ENCODE data around the gene CD44. TPM values are rescaled to one million over a fixed set of nuclear protein-coding genes. Genes with fewer than 3 reads are reported as not detected.

Gene CD44
- total and polyA plus RNA-seq, 12 donors = 7.0 to 104 (median 25.2) TPM

GRCh38 chr11:35131886-35132285 lies 7.1 kb upstream of the CD44 start:
- Histone ChIP-seq H3K4me3 (no peak overlapping the region), H3K36me3 (no peaks in the 10 kb centered on the region), H3K4me1 (peaks cover 0 to 7% (median 0%) of the 10 kb centered on the region in 9 donors), H3K9me3 (no peaks in the 10 kb centered on the region), H3K27me3 (no peaks in the 10 kb centered on the region), H3K27ac (no peak overlapping the region)
- 85 to 87% methylated on average over 4 of the region's 4 CpGs for WGBS, 2 donors
- ATAC-seq = no peak
- intact Hi-C loops (cut with DNase I) = loop anchor here in 2 of 10 donors (10.0 kb wide), 1 partner anchor 47 kb away; no protein-coding TSS in a partner anchor
- DNase-seq = no peak
- TF ChIP-seq CTCF (IDR thresholded peaks at IDR 0.05) = no peak

GRCh38 chr11:35133656-35134055 lies 5.3 kb upstream of the CD44 start:
- TF ChIP-seq CTCF (IDR thresholded peaks at IDR 0.05) = no peak
- no peaks in the 10 kb centered on the region for H3K9me3 ChIP-seq
- 92 to 100% methylated on average over 1 of the region's 1 CpG for WGBS, 2 donors
- H3K27me3 ChIP-seq = no peaks in the 10 kb centered on the region
- ATAC-seq = no peak
- intact Hi-C loops (cut with DNase I) = loop anchor here in 2 of 10 donors (10.0 kb wide), 1 partner anchor 49 kb away; no protein-coding TSS in a partner anchor
- no peak for DNase-seq
- no peak overlapping the region for H3K4me3 ChIP-seq
- H3K4me1 ChIP-seq = peaks cover 0 to 19% (median 5%) of the 10 kb centered on the region in 9 donors
- H3K36me3 ChIP-seq = no peaks in the 10 kb centered on the region
- no peak overlapping the region for H3K27ac ChIP-seq

GRCh38 chr11:35134403-35135148 lies 4.4 kb upstream of the CD44 start:
- intact Hi-C loops (cut with DNase I) = loop anchor here in 2 of 10 donors (10.0 kb wide), 1 partner anchor 50 kb away; no protein-coding TSS in a partner anchor
- no peak overlapping the region for H3K4me3 ChIP-seq
- H3K27ac ChIP-seq = no peak overlapping the region
- no peak for TF ChIP-seq CTCF (IDR thresholded peaks at IDR 0.05)
- peaks cover 0 to 22% (median 8%) of the 10 kb centered on the region in 9 donors for H3K4me1 ChIP-seq
- H3K27me3 ChIP-seq = no peaks in the 10 kb centered on the region
- WGBS, 2 donors = 81 to 85% methylated on average over 4 of the region's 4 CpGs
- DNase-seq = no peak
- ATAC-seq = no peak
- H3K36me3 ChIP-seq = no peaks in the 10 kb centered on the region
- H3K9me3 ChIP-seq = no peaks in the 10 kb centered on the region

GRCh38 chr11:35135222-35135621 lies 3.7 kb upstream of the CD44 start:
- WGBS, 2 donors = 59 to 64% methylated on average over 3 of the region's 3 CpGs
- DNase-seq (no peak), ATAC-seq (peak in 1 of 8 donors; percentile 12)
- Histone ChIP-seq H3K27ac (no peak overlapping the region), H3K27me3 (no peaks in the 10 kb centered on the region), H3K9me3 (no peaks in the 10 kb centered on the region), H3K4me3 (no peak overlapping the region), H3K4me1 (peaks cover 0 to 26% (median 8%) of the 10 kb centered on the region in 9 donors), H3K36me3 (no peaks in the 10 kb centered on the region)
- intact Hi-C loops (cut with DNase I) = loop anchor here in 2 of 10 donors (10.0 kb wide), 1 partner anchor 50 kb away; no protein-coding TSS in a partner anchor
- TF ChIP-seq CTCF (IDR thresholded peaks at IDR 0.05) = no peak
